Activated naive CD4-positive, alpha-beta T cell (primary cell): ENCODE results near the gene SPATA45.

Experiments used
- DNase-seq, 4 experiments: peaks; one replicate each; lab custom pipeline; 2025; lab: John Stamatoyannopoulos, UW

Gene SPATA45

GRCh38 chr1:212828395-212828794 is 19.1 kb downstream of the SPATA45 start:
- no peak for DNase-seq

DNA sequence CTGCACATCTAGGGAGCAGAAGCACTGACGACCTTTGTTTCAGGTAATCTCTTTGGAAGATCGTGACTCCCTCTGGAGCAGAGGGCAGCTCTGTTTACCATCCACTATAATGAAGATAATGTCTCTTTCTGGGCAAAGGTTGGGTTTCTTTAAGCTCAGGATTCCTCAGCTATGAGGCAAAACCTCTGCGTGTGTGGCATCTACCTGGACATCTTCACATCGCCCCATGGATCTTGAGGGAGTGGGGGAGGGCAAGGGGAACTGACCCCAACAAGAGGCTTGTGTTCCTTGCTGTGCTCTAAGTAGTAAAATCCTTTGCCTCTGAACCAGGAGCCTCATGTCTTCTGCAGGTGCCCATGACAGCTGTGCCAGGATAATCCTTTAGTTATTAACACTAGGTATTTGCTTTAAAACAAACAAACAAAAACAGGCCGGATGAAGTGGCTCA is 19.6 kb downstream of the SPATA45 start:
- no peak for DNase-seq

DNA sequence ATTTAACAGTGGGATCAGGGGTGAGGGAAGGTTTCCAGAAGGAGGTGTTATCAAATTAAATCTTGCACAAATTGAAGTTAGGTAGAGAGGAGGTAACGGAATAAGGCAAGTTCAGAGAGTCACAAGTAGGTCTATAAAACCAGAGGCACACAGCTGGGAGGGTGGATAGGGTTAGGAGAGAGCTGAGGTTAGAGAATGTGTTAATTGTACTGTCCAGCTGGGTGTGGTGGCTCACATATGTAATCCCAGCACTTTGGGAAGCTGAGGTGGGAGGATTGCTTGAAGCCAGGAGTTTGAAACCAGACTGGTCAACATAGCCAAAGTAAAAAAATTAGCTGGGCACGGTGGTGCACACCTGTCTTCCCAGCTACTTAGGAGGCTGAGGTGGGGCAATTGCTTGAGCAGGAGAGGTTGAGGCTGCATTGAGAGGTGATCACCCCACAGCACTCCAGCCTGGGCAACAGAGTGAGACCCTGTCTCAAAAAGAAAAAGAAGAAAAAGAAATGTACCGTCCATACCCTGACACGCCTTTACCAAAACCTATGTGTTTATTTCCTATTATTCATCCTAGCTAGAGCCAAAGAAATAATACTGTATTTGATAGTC is 20.2 kb downstream of the SPATA45 start:
- DNase-seq = no peak

DNA sequence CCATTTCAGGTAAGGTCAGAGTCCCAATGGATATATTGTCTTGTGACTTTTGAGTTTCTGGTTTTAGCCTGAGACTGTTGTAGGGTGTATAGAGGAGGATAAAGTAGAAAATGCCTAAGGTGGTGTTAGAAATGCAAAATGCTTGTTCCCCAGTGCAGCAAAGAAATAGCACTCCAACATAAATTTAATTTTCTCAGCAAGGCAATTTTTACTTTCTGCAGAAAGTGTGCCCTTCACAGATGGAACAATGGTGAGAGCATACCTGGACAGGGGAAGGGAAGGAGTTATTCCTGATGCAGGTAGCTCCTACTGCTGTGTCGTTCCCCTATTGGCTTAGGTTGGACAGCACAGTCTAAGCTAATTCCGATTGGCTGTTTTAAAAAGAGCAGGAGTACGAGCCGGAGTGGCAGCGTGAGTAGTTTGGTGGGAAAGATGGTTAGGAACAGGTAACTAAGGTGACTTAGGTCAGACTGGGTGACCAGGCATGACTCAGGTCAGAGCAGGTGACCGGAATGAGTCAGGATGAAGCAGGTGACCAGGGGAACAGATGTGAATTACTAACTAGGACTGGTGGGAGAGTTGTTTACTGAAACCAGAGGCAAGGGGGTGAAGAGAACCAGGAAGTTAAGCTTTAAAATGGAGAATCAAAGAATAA is 21.5 kb downstream of the SPATA45 start:
- DNase-seq = no peak

- no peak for DNase-seq
These were observed 23.2 kb downstream of the SPATA45 start for GRCh38 chr1:212824201-212824600.

GRCh38 chr1:212822956-212823355 is 24.5 kb downstream of the SPATA45 start:
- no peak for DNase-seq

GRCh38 chr1:212820969-212821368 is 26.5 kb downstream of the SPATA45 start:
- DNase-seq = no peak

DNA sequence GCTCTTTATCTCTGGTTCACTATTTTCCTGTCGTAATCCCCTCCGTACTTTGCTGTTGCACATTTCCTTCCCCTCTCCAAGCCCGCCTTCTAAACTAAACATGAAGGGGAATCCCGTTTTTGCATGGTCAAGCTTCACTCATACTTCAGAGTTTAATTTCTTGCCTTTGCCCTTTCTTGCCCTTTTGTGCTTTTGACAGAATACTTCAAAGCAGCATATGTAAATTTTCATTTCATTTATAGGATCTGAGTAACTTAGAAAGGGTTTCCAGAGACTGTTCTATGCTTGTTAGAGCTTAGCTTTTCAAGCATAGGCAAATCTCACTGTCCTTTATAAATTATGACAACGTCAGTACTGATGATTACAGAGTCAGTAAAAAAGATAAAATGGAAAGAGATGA is 27.7 kb downstream of the SPATA45 start:
- no peak for DNase-seq

DNA sequence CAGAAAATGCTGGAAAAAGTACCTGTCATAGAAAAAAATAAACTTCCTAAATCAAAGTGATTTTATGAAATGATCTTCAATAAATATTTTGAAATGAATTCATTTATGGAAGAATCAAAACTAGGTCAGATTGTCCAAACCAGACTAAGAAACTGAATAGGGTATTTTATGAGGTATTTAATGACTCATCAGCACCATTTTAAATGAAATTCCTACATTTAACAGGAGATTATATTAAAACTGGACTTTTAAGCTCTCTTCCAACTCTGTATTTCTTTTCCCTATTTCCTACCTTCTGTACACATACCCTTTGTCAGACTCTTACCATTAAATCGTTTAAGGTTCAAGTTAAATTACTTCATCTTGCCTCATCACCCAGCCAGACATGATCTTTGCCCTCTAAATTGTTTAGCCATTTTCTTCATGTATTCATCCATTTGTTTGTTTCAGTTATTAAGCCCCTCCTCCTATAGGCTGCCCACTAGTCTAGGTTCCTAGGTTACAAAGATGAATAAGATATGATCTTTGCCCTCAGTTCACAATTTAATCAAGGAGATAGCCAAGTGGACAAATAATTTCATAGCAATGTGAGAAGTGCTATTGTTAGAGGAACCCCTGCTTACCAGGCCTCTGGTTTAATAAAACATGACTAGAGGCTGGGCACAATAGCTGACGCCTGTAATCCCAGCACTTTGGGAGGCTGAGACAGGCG is 30.7 kb downstream of the SPATA45 start:
- DNase-seq = no peak

GRCh38 chr1:212814537-212815334 is 32.7 kb downstream of the SPATA45 start:
- DNase-seq = no peak

GRCh38 chr1:212805767-212806166 is 41.7 kb downstream of the SPATA45 start:
- no peak for DNase-seq

GRCh38 chr1:212797681-212798080 is 49.8 kb downstream of the SPATA45 start:
- DNase-seq = no peak

DNA sequence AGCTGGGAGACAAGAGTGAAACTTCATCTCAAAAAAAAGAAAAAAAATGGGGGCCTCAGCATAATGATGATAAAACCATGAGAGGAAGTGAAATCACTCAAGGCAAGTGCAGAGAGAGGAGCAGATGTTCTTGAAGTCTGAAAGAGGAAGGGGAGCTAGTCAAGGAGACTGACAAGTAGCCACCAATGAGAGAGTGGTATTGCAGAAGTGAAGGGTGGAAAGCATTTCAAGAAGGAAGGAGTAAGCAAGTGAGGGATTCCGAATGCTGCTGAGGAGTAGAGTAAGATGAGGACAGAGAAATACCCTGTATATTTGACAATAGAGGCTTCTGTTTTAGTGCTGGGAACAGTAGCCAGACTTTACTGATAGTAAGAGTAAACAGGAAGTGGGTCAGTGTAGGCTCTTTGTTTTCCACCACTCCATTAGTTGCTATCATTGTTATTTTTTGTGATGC is 52.9 kb downstream of the SPATA45 start:
- DNase-seq = no peak

- no peak for DNase-seq
These were observed 55.0 kb downstream of the SPATA45 start for GRCh38 chr1:212792396-212792908.

- peak; percentile 91 to 96 (median 94) for DNase-seq
These were observed 55.6 kb downstream of the SPATA45 start, which contains the start of the genes NSL1 and TATDN3 for GRCh38 chr1:212791676-212792395. Gene NSL1, minus strand, starts transcription at chr1:212791777. Its CDS starts 14 bp downstream, at chr1:212791763. Gene TATDN3, plus strand, starts transcription at chr1:212791894. Its CDS starts 28 bp downstream, at chr1:212791922.

GRCh38 chr1:212791261-212791675 is 56.2 kb downstream of the SPATA45 start:
- no peak for DNase-seq

GRCh38 chr1:212785871-212786270 is 61.6 kb downstream of the SPATA45 start:
- DNase-seq = no peak

DNA sequence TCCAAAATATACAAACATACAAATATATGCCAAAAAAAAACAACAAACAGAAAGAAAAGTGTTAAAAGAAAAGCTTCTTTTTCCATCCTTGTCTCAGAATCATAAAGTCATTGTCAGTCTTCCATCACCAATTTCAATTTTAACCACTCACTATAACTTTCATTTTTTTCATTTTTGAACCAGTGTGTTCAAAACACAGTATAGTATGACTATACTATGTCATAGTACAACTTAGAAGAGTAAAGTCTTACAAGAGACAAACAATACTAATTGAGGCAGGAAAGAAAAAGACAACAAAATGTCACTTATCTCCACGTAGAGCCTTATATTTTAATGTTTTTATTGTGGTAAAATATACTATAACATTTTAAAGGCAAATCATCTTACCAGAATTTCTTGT is 63.5 kb downstream of the SPATA45 start:
- DNase-seq = no peak

GRCh38 chr1:212782422-212783154 is 64.9 kb downstream of the SPATA45 start:
- DNase-seq = no peak

DNA sequence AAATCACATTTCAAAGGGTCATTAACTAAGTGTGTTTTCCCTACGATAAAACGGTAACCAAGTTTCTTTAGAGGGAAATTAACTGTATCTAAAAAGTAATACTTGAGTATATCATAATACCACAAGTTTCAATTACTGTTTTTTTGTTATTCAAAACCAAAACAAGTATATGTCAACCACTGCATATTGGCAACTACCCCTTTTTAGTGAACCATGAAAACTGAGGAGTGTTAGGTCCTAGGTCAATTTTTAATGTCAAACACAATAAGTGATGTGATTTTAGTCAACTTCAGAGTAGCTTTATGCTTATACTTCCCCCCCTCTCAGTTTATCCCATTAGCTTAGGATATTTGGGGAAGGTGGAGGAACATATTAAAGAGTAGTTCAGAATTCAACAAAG is 66.2 kb downstream of the SPATA45 start:
- DNase-seq = no peak
